Stimulated activated CD8-positive, alpha-beta memory T cell treated with anti-CD3 and anti-CD28 coated beads, Interleukin-15, amount 100 ng/mL, for 1 hour (primary cell): Measurements from ENCODE around the gene SAMD13.

Source experiments
- DNase-seq: peaks from one replicate; pipeline ENCODE4 v3.0.0-alpha.2; 2020; ENCODE audit warnings: low read depth

Gene SAMD13

GRCh38 chr1:84301004-84301784 lies at the start of gene SAMD13:
TSS of gene SAMD13 (plus strand) at chr1:84301708. CDS start at chr1:84303235, 1,527 bp downstream.
- DNase-seq: no peak

GRCh38 chr1:84253036-84253435 lies 48.5 kb upstream of the SAMD13 start:
- DNase-seq: no peak

GRCh38 chr1:84253891-84254290 lies 47.6 kb upstream of the SAMD13 start:
- no peak for DNase-seq

- no peak for DNase-seq
Observed at GRCh38 chr1:84254703-84255238, 46.7 kb upstream of the SAMD13 start.

GRCh38 chr1:84255582-84255981 lies 45.9 kb upstream of the SAMD13 start:
- no peak for DNase-seq

GRCh38 chr1:84257617-84258016 lies 43.9 kb upstream of the SAMD13 start:
- no peak for DNase-seq

GRCh38 chr1:84259376-84259775 lies 42.1 kb upstream of the SAMD13 start:
- DNase-seq: no peak

- no peak for DNase-seq
Observed at GRCh38 chr1:84259989-84260388, 41.5 kb upstream of the SAMD13 start.

GRCh38 chr1:84260852-84261518 lies 40.5 kb upstream of the SAMD13 start:
- no peak for DNase-seq

GRCh38 chr1:84264961-84265360 lies 36.5 kb upstream of the SAMD13 start:
- no peak for DNase-seq

- no peak for DNase-seq
Observed at GRCh38 chr1:84265867-84266266, 35.6 kb upstream of the SAMD13 start.

GRCh38 chr1:84266748-84267147 lies 34.8 kb upstream of the SAMD13 start:
- DNase-seq: no peak

GRCh38 chr1:84267476-84267875 lies 34.0 kb upstream of the SAMD13 start:
- no peak for DNase-seq

GRCh38 chr1:84268346-84268745 lies 33.2 kb upstream of the SAMD13 start:
- DNase-seq: no peak

- no peak for DNase-seq
Observed at GRCh38 chr1:84269306-84269705, 32.2 kb upstream of the SAMD13 start.

- DNase-seq: no peak
Observed at GRCh38 chr1:84271441-84272151, 29.9 kb upstream of the SAMD13 start.

- DNase-seq: no peak
Observed at GRCh38 chr1:84272401-84272800, 29.1 kb upstream of the SAMD13 start.

- no peak for DNase-seq
Observed at GRCh38 chr1:84277343-84278059, 24.0 kb upstream of the SAMD13 start.

- no peak for DNase-seq
Observed at GRCh38 chr1:84278905-84279304, 22.6 kb upstream of the SAMD13 start.

GRCh38 chr1:84280912-84281311 lies 20.6 kb upstream of the SAMD13 start:
- DNase-seq: no peak

- DNase-seq: no peak
Observed at GRCh38 chr1:84282780-84283333, 18.7 kb upstream of the SAMD13 start.

- DNase-seq: no peak
Observed at GRCh38 chr1:84283381-84283780, 18.1 kb upstream of the SAMD13 start.
